ENCODE data around the gene MIDN. TPM values are rescaled to one million over a fixed set of nuclear protein-coding genes. Genes with fewer than 3 reads are reported as not detected.

The MIDN gene
- total RNA-seq, result 24.9 and 33.2 TPM in 2 replicates

GRCh38 chr19:1248139-1248785, at the start of gene MIDN:
TSS of gene MIDN (plus strand) at chr19:1248583. CDS start at chr19:1250297, 1,714 bp downstream.

GRCh38 chr19:1205114-1206099, 43.0 kb upstream of the MIDN start, which contains the start of gene STK11:
TSS of gene STK11 (plus strand) at chr19:1205778. CDS start at chr19:1206914, 1,136 bp downstream.

GRCh38 chr19:1237754-1238368, 10.5 kb upstream of the MIDN start, which contains the start of gene CBARP:
TSS of gene CBARP (minus strand) at chr19:1238005. CDS start at chr19:1236100, 1,905 bp downstream.

GRCh38 chr19:1241417-1242095, 6.8 kb upstream of the MIDN start, which contains the start of gene ATP5F1D:
TSS of gene ATP5F1D (plus strand) at chr19:1241751. CDS start at chr19:1241851, 100 bp downstream.

GRCh38 chr19:1269065-1269477, 20.7 kb downstream of the MIDN start, which contains the start of gene CIRBP:
TSS of gene CIRBP (plus strand) at chr19:1269332. CDS start at chr19:1270934, 1,602 bp downstream.

GRCh38 chr19:1275260-1275975, 27.0 kb downstream of the MIDN start, which contains the start of gene FAM174C:
TSS of gene FAM174C (plus strand) at chr19:1275530. CDS start at chr19:1275550, 20 bp downstream.

GRCh38 chr19:1285737-1286360, 37.5 kb downstream of the MIDN start, which contains the start of gene EFNA2:
TSS of gene EFNA2 (plus strand) at chr19:1285873. CDS start at chr19:1286169, 296 bp downstream.

Other genes starting within 250 kb of the MIDN start
- gene GRIN3B, start 248.2 kb upstream of the MIDN start, total RNA-seq, result 0.58 and 2.3 TPM in 2 replicates
- gene TMEM259, start 227.5 kb upstream of the MIDN start, total RNA-seq, result 64.1 and 101 TPM in 2 replicates
- not detected in 2 replicates for gene RNU6-2, start 227.1 kb upstream of the MIDN start, total RNA-seq
- gene CNN2, start 222.0 kb upstream of the MIDN start, total RNA-seq, result 186 and 319 TPM in 2 replicates
- gene ABCA7, start 208.5 kb upstream of the MIDN start, total RNA-seq, result 6.0 and 7.9 TPM in 2 replicates
- gene ARHGAP45, start 181.4 kb upstream of the MIDN start, total RNA-seq, result 1.7 and 4.0 TPM in 2 replicates
- 135 and 143 TPM in 2 replicates for gene POLR2E, start 153.2 kb upstream of the MIDN start, total RNA-seq
- 249 and 483 TPM in 2 replicates for gene GPX4, start 144.6 kb upstream of the MIDN start, total RNA-seq
- gene SBNO2, start 74.3 kb upstream of the MIDN start, total RNA-seq, result 36.8 and 60.2 TPM in 2 replicates
- gene STK11, start 42.8 kb upstream of the MIDN start, total RNA-seq, result 79.3 and 109 TPM in 2 replicates
- 1.6 and 5.3 TPM in 2 replicates for gene CBARP, start 10.6 kb upstream of the MIDN start, total RNA-seq
- 26.8 and 51.5 TPM in 2 replicates for gene ATP5F1D, start 6.8 kb upstream of the MIDN start, total RNA-seq
- gene CIRBP, start 20.7 kb downstream of the MIDN start, total RNA-seq, result 98.2 and 370 TPM in 2 replicates
- 29.7 and 45.3 TPM in 2 replicates for gene FAM174C, start 26.9 kb downstream of the MIDN start, total RNA-seq
- gene EFNA2, start 37.3 kb downstream of the MIDN start, total RNA-seq, result not detected in 2 replicates
- gene NDUFS7, start 135.3 kb downstream of the MIDN start, total RNA-seq, result 63.7 and 92.6 TPM in 2 replicates
- 33.7 and 61.5 TPM in 2 replicates for gene GAMT, start 153.0 kb downstream of the MIDN start, total RNA-seq
- 50.4 and 60.5 TPM in 2 replicates for gene DAZAP1, start 159.0 kb downstream of the MIDN start, total RNA-seq
- 434 and 768 TPM in 2 replicates for gene RPS15, start 189.8 kb downstream of the MIDN start, total RNA-seq
- 0.29 and 0.83 TPM in 2 replicates for gene APC2, start 201.5 kb downstream of the MIDN start, total RNA-seq
- gene C19orf25, start 230.6 kb downstream of the MIDN start, total RNA-seq, result 30.8 and 41.5 TPM in 2 replicates
- 1.5 and 4.0 TPM in 2 replicates for gene PCSK4, start 241.8 kb downstream of the MIDN start, total RNA-seq
- 0.87 and 4.6 TPM in 2 replicates for gene REEP6, start 242.6 kb downstream of the MIDN start, total RNA-seq

Data from smooth muscle cell of trachea (primary cell).